Upper lobe of left lung (tissue), 4 donors: ENCODE measurements around the gene L1CAM.

Experiments
- CTCF ChIP-seq, 6 experiments: fragments of 450-650 bp in 4 of 6; fragments of 200-600 bp in 2 of 6; sonication (generic) in 2 of 6; IDR thresholded peaks; one replicate each; pipeline ENCODE4 v1.5.1; 2016 to 2019; ENCODE audit warnings: antibody characterized with exemption in 6 of 6
- POLR2A ChIP-seq, 4 donors: fragments of 450-650 bp; IDR thresholded peaks; one replicate each; pipeline ENCODE4 v1.5.1; 2016 to 2017; ENCODE audit warnings: antibody characterized with exemption in 4 of 4, mild to moderate bottlenecking in 2 of 4
- POLR2AphosphoS5 ChIP-seq, 2 donors: sonication (generic); formaldehyde crosslinking; IDR thresholded peaks; one replicate each; pipeline ENCODE4 v1.5.1; 2017; ENCODE audit warnings: antibody characterized with exemption in 2 of 2

GRCh38 chrX:153865685-153866084, 20.3 kb downstream of the L1CAM start:
- TF ChIP-seq CTCF (IDR thresholded peaks at IDR 0.05) (no peak), POLR2AphosphoS5 (IDR thresholded peaks at IDR 0.05) (no peak), POLR2A (IDR thresholded peaks at IDR 0.05) (no peak)
